ENCODE data around the gene KLHL15.
"Not testable (repeated sequence)": the region's sequence is repeated elsewhere in the genome, so short reads cannot be mapped to it uniquely, and the experiment has no call there.

Gene KLHL15

GRCh38 chrX:24018809-24019208 lies 8.2 kb downstream of the KLHL15 start:
- DNase-seq (ENCODE audit: extremely low read depth in 1 of 2, low read depth in 1 of 2): no peak

- DNase-seq (ENCODE audit: extremely low read depth in 1 of 2, low read depth in 1 of 2): no peak
Measured at GRCh38 chrX:24017674-24018073, 9.3 kb downstream of the KLHL15 start.

- peak; percentile 7 to 55 for DNase-seq (ENCODE audit: extremely low read depth in 1 of 2, low read depth in 1 of 2)
Measured at GRCh38 chrX:24014388-24015018, 12.5 kb downstream of the KLHL15 start.

- no peak for DNase-seq (ENCODE audit: extremely low read depth in 1 of 2, low read depth in 1 of 2)
Measured at GRCh38 chrX:24012266-24012665, 14.7 kb downstream of the KLHL15 start.

- no peak for DNase-seq (ENCODE audit: extremely low read depth in 1 of 2, low read depth in 1 of 2)
Measured at GRCh38 chrX:24005867-24006266, 21.1 kb downstream of the KLHL15 start.

- no peak for DNase-seq (ENCODE audit: extremely low read depth in 1 of 2, low read depth in 1 of 2)
Measured at GRCh38 chrX:24005028-24005427, 22.0 kb downstream of the KLHL15 start.

GRCh38 chrX:24002792-24003191 lies 24.2 kb downstream of the KLHL15 start:
- no peak for DNase-seq (ENCODE audit: extremely low read depth in 1 of 2, low read depth in 1 of 2)

GRCh38 chrX:24002167-24002566 lies 24.8 kb downstream of the KLHL15 start:
- no peak for DNase-seq (ENCODE audit: extremely low read depth in 1 of 2, low read depth in 1 of 2)

GRCh38 chrX:23999671-24000070 lies 27.3 kb downstream of the KLHL15 start:
- DNase-seq (ENCODE audit: extremely low read depth in 1 of 2, low read depth in 1 of 2): no peak

GRCh38 chrX:23993012-23993633 lies 33.9 kb downstream of the KLHL15 start:
- no peak for DNase-seq (ENCODE audit: extremely low read depth in 1 of 2, low read depth in 1 of 2)

GRCh38 chrX:23992431-23992830 lies 34.6 kb downstream of the KLHL15 start:
- no peak for DNase-seq (ENCODE audit: extremely low read depth in 1 of 2, low read depth in 1 of 2)

- DNase-seq (ENCODE audit: extremely low read depth in 1 of 2, low read depth in 1 of 2): no peak
Measured at GRCh38 chrX:23990455-23990854, 36.5 kb downstream of the KLHL15 start.

- DNase-seq (ENCODE audit: extremely low read depth in 1 of 2, low read depth in 1 of 2): no peak
Measured at GRCh38 chrX:23989689-23990088, 37.3 kb downstream of the KLHL15 start.

- DNase-seq (ENCODE audit: extremely low read depth in 1 of 2, low read depth in 1 of 2): no peak
Measured at GRCh38 chrX:23982891-23983290, 44.1 kb downstream of the KLHL15 start.

GRCh38 chrX:23981711-23982110 lies 45.3 kb downstream of the KLHL15 start:
- DNase-seq (ENCODE audit: extremely low read depth in 1 of 2, low read depth in 1 of 2): no peak

- DNase-seq (ENCODE audit: extremely low read depth in 1 of 2, low read depth in 1 of 2): no peak
Measured at GRCh38 chrX:23981222-23981621, 45.8 kb downstream of the KLHL15 start.

GRCh38 chrX:23980011-23980441 lies 47.0 kb downstream of the KLHL15 start:
- DNase-seq (ENCODE audit: extremely low read depth in 1 of 2, low read depth in 1 of 2): no peak

- no peak for DNase-seq (ENCODE audit: extremely low read depth in 1 of 2, low read depth in 1 of 2)
Measured at GRCh38 chrX:23978491-23978890, 48.5 kb downstream of the KLHL15 start.

- not testable (repeated sequence) for DNase-seq (ENCODE audit: extremely low read depth in 1 of 2, low read depth in 1 of 2)
Measured at GRCh38 chrX:23965630-23966029, 61.4 kb downstream of the KLHL15 start.

- no peak for DNase-seq (ENCODE audit: extremely low read depth in 1 of 2, low read depth in 1 of 2)
Measured at GRCh38 chrX:23964191-23964590, 62.8 kb downstream of the KLHL15 start.

GRCh38 chrX:23959781-23960180 lies 67.2 kb downstream of the KLHL15 start:
- DNase-seq (ENCODE audit: extremely low read depth in 1 of 2, low read depth in 1 of 2): no peak

GRCh38 chrX:23954396-23954795 lies 72.6 kb downstream of the KLHL15 start:
- DNase-seq (ENCODE audit: extremely low read depth in 1 of 2, low read depth in 1 of 2): no peak

- no peak for DNase-seq (ENCODE audit: extremely low read depth in 1 of 2, low read depth in 1 of 2)
Measured at GRCh38 chrX:23953908-23954269, 73.1 kb downstream of the KLHL15 start.

Measured in stimulated activated CD8-positive, alpha-beta memory T cell treated with anti-CD3 and anti-CD28 coated beads, Interleukin-7, amount 100 ng/mL, for 48 hours (primary cell).